Prostate gland (tissue), 2 donors: ENCODE results near the gene USP17L26. TPM values are rescaled to one million over a fixed set of nuclear protein-coding genes. Genes with fewer than 3 reads are reported as not detected.
"Not testable (repeated sequence)": the region's sequence is repeated elsewhere in the genome, so short reads cannot be mapped to it uniquely, and the experiment has no call there.

Experiments
- DNase-seq: peaks from one replicate; pipeline ENCODE4 v3.0.0-alpha.2; 2019; ENCODE audit warnings: low spot score
- H3K27ac ChIP-seq, 2 donors: fragments of 200-600 bp; sonication (generic); 2 replicates each; pipeline ENCODE4 v1.5.1; 2017 to 2019
- H3K27me3 ChIP-seq: fragments of 200-600 bp; sonication (generic); replicated peaks from 2 replicates; pipeline ENCODE4 v1.5.1; 2019; ENCODE audit not compliant: insufficient read depth
- H3K36me3 ChIP-seq, 2 donors: fragments of 200-600 bp; sonication (generic); 1 replicate in 1 of 2; 2 replicates in 1 of 2; pipeline versions ENCODE4 v1.5.1 to v1.8.1; 2017 to 2019
- H3K4me1 ChIP-seq: fragments of 200-600 bp; sonication (generic); replicated peaks from 2 replicates; pipeline ENCODE4 v1.5.1; 2019
- H3K4me3 ChIP-seq, 2 donors: fragments of 200-600 bp; sonication (generic); 2 replicates each; pipeline ENCODE4 v1.5.1; 2017 to 2019
- H3K9me3 ChIP-seq: fragments of 200-600 bp; sonication (generic); 2 replicates; pipeline ENCODE4 v1.5.1; 2017
- WGBS: methylation state at CpG from one replicate; pipeline ENCODE4 v1.1.5; 2018; 5-methylcytosine and 5-hydroxymethylcytosine counted together
- intact Hi-C: fragments of 100-400 bp; cut with DNase I; formaldehyde crosslinking; loops from one replicate; pipeline ENCODE4 v1.14.2; 2022
- total RNA-seq, 2 donors: library from RNA; depleted of rRNA; stranded (reverse); fragments of >200 nt; gene quantifications; one replicate each; pipeline ENCODE4 v1.1.0, GENCODE V29; 2016

Gene USP17L26
- total RNA-seq = not detected

- WGBS = no CpG with 5 or more reads among the region's 15 CpGs
- H3K36me3 ChIP-seq, intact Hi-C loops, DNase-seq, H3K9me3 ChIP-seq, H3K27ac ChIP-seq, H3K27me3 ChIP-seq, H3K4me3 ChIP-seq, H3K4me1 ChIP-seq: not testable (repeated sequence)
Measured at GRCh38 chr4:9334358-9334757, at the start of gene USP17L26. USP17L26 (plus strand) TSS chr4:9334658; CDS start chr4:9334658, 0 bp downstream.

GRCh38 chr4:9324191-9324590 lies 10.3 kb upstream of the USP17L26 start:
- H3K36me3 ChIP-seq, H3K4me1 ChIP-seq, H3K27ac ChIP-seq, H3K9me3 ChIP-seq, H3K4me3 ChIP-seq, DNase-seq, intact Hi-C loops, H3K27me3 ChIP-seq: not testable (repeated sequence)
- 90% methylated on average over 7 of the region's 13 CpGs for WGBS

- DNase-seq, intact Hi-C loops, H3K27ac ChIP-seq, H3K36me3 ChIP-seq, H3K27me3 ChIP-seq, H3K4me3 ChIP-seq, H3K9me3 ChIP-seq, H3K4me1 ChIP-seq: not testable (repeated sequence)
- no CpG with 5 or more reads among the region's 15 CpGs for whole genome bisulfite sequencing
Measured at GRCh38 chr4:9324865-9325264, 9.6 kb upstream of the USP17L26 start, which contains the start of gene USP17L24. USP17L24 (plus strand) TSS chr4:9325165; CDS start chr4:9325165, 0 bp downstream.

- intact Hi-C loops, H3K27ac ChIP-seq, H3K4me1 ChIP-seq, DNase-seq, H3K9me3 ChIP-seq, H3K4me3 ChIP-seq, H3K36me3 ChIP-seq, H3K27me3 ChIP-seq: not testable (repeated sequence)
- WGBS = no CpG with 5 or more reads among the region's 15 CpGs
Measured at GRCh38 chr4:9329611-9330010, 4.8 kb upstream of the USP17L26 start, which contains the start of gene USP17L25. USP17L25 (plus strand) TSS chr4:9329911; CDS start chr4:9329911, 0 bp downstream.

GRCh38 chr4:9339103-9339502 lies 4.6 kb downstream of the USP17L26 start, which contains the start of gene USP17L5:
USP17L5 (plus strand) TSS chr4:9339403; CDS start chr4:9339403, 0 bp downstream.
- H3K27me3 ChIP-seq, H3K4me3 ChIP-seq, H3K27ac ChIP-seq, H3K4me1 ChIP-seq, DNase-seq, H3K9me3 ChIP-seq, intact Hi-C loops, H3K36me3 ChIP-seq: not testable (repeated sequence)
- WGBS = no CpG with 5 or more reads among the region's 15 CpGs

GRCh38 chr4:9343848-9344247 lies 9.4 kb downstream of the USP17L26 start, which contains the start of gene USP17L27:
USP17L27 (plus strand) TSS chr4:9344148; CDS start chr4:9344148, 0 bp downstream.
- intact Hi-C loops, H3K4me1 ChIP-seq, H3K27me3 ChIP-seq, H3K36me3 ChIP-seq, H3K4me3 ChIP-seq, DNase-seq, H3K27ac ChIP-seq, H3K9me3 ChIP-seq: not testable (repeated sequence)
- WGBS = no CpG with 5 or more reads among the region's 15 CpGs

GRCh38 chr4:9348593-9348992 lies 14.1 kb downstream of the USP17L26 start, which contains the start of gene USP17L28:
USP17L28 (plus strand) TSS chr4:9348893; CDS start chr4:9348893, 0 bp downstream.
- H3K36me3 ChIP-seq, H3K27me3 ChIP-seq, H3K9me3 ChIP-seq, intact Hi-C loops, H3K27ac ChIP-seq, DNase-seq, H3K4me1 ChIP-seq, H3K4me3 ChIP-seq: not testable (repeated sequence)
- WGBS = no CpG with 5 or more reads among the region's 15 CpGs

- H3K4me3 ChIP-seq, H3K27me3 ChIP-seq, H3K27ac ChIP-seq, H3K4me1 ChIP-seq, DNase-seq, H3K36me3 ChIP-seq, H3K9me3 ChIP-seq, intact Hi-C loops: not testable (repeated sequence)
- WGBS = no CpG with 5 or more reads among the region's 18 CpGs
Measured at GRCh38 chr4:9350866-9351265, 16.4 kb downstream of the USP17L26 start.

- DNase-seq, H3K9me3 ChIP-seq, H3K36me3 ChIP-seq, H3K4me1 ChIP-seq, H3K27me3 ChIP-seq, H3K4me3 ChIP-seq, H3K27ac ChIP-seq, intact Hi-C loops: not testable (repeated sequence)
- WGBS = no CpG with 5 or more reads among the region's 15 CpGs
Measured at GRCh38 chr4:9353338-9353737, 18.9 kb downstream of the USP17L26 start, which contains the start of gene USP17L29. USP17L29 (plus strand) TSS chr4:9353638; CDS start chr4:9353638, 0 bp downstream.

- H3K36me3 ChIP-seq = not testable (repeated sequence)
- no CpG with 5 or more reads among the region's 15 CpGs for WGBS
Measured at GRCh38 chr4:9362829-9363228, 28.4 kb downstream of the USP17L26 start, which contains the start of gene USP17L30. USP17L30 (plus strand) TSS chr4:9363129; CDS start chr4:9363129, 0 bp downstream.

GRCh38 chr4:9379881-9380280 lies 45.4 kb downstream of the USP17L26 start:
- H3K9me3 ChIP-seq, H3K36me3 ChIP-seq, DNase-seq, H3K27me3 ChIP-seq, H3K4me3 ChIP-seq, intact Hi-C loops, H3K27ac ChIP-seq, H3K4me1 ChIP-seq: not testable (repeated sequence)
- 67% methylated on average over 1 of the region's 1 CpG for WGBS

More at GRCh38 chr4:9362829-9363228, 28.4 kb downstream of the USP17L26 start, which contains the start of gene USP17L30:
- intact Hi-C loops, H3K4me3 ChIP-seq, H3K27ac ChIP-seq, H3K9me3 ChIP-seq, H3K4me1 ChIP-seq, H3K27me3 ChIP-seq, DNase-seq: not testable (repeated sequence)
